HG02981 (cell line): Measurements from ENCODE around the gene CD160.

Experiments used
- ATAC-seq: cut with Tn5 transposase; IDR thresholded peaks from one replicate; pipeline ENCODE4 v1.9.1; 2021; ENCODE audit warnings: mild to moderate bottlenecking, moderate library complexity; ENCODE audit not compliant: unreplicated experiment

CD160 gene

GRCh38 chr1:145788580-145788979 is 69.3 kb downstream of the CD160 start:
- ATAC-seq, result no peak
